AG08396 (cell line): ENCODE measurements around the gene SETBP1.

ENCODE experiments used
- DNase-seq: peaks from one replicate; pipeline ENCODE4 v3.0.0; 2012; ENCODE audit warnings: low spot score, mixed read lengths

SETBP1 gene

GRCh38 chr18:44759925-44760342 is 79.2 kb downstream of the SETBP1 start:
- DNase-seq: no peak

- DNase-seq: no peak
Measured at GRCh38 chr18:44761812-44762211, 81.1 kb downstream of the SETBP1 start.

- DNase-seq: no peak
Measured at GRCh38 chr18:44763327-44763726, 82.6 kb downstream of the SETBP1 start.

GRCh38 chr18:44764863-44765262 is 84.2 kb downstream of the SETBP1 start:
- DNase-seq: no peak

- DNase-seq: no peak
Measured at GRCh38 chr18:44765456-44765855, 84.8 kb downstream of the SETBP1 start.

- no peak for DNase-seq
Measured at GRCh38 chr18:44766450-44766849, 85.8 kb downstream of the SETBP1 start.

GRCh38 chr18:44767807-44768206 is 87.1 kb downstream of the SETBP1 start:
- no peak for DNase-seq

- DNase-seq: no peak
Measured at GRCh38 chr18:44770641-44771040, 90.0 kb downstream of the SETBP1 start.

GRCh38 chr18:44771572-44771955 is 90.9 kb downstream of the SETBP1 start:
- DNase-seq: no peak

- no peak for DNase-seq
Measured at GRCh38 chr18:44771956-44772917, 91.5 kb downstream of the SETBP1 start.

- DNase-seq: no peak
Measured at GRCh38 chr18:44773640-44774155, 93.0 kb downstream of the SETBP1 start.

GRCh38 chr18:44774191-44774590 is 93.5 kb downstream of the SETBP1 start:
- no peak for DNase-seq

GRCh38 chr18:44777457-44778192 is 96.9 kb downstream of the SETBP1 start:
- DNase-seq: no peak

GRCh38 chr18:44778788-44779187 is 98.1 kb downstream of the SETBP1 start:
- no peak for DNase-seq

GRCh38 chr18:44779753-44780292 is 99.1 kb downstream of the SETBP1 start:
- DNase-seq: no peak

GRCh38 chr18:44781886-44782285 is 101.2 kb downstream of the SETBP1 start:
- DNase-seq: peak; percentile 45

- DNase-seq: no peak
Measured at GRCh38 chr18:44782617-44783016, 101.9 kb downstream of the SETBP1 start.

- no peak for DNase-seq
Measured at GRCh38 chr18:44783371-44783770, 102.7 kb downstream of the SETBP1 start.

GRCh38 chr18:44786257-44786656 is 105.6 kb downstream of the SETBP1 start:
- no peak for DNase-seq

- DNase-seq: no peak
Measured at GRCh38 chr18:44786688-44787087, 106.0 kb downstream of the SETBP1 start.

GRCh38 chr18:44788334-44788733 is 107.6 kb downstream of the SETBP1 start:
- DNase-seq: no peak

GRCh38 chr18:44789710-44790109 is 109.0 kb downstream of the SETBP1 start:
- DNase-seq: no peak

GRCh38 chr18:44790860-44791259 is 110.2 kb downstream of the SETBP1 start:
- DNase-seq: no peak
